Mesendoderm (in vitro differentiated cells): Measurements from ENCODE around the gene CRADD.

Experiments used
- DNase-seq: peaks from one replicate; pipeline ENCODE4 v3.0.0; 2013
- H2AK5ac ChIP-seq: 2 replicates; pipeline ENCODE4 v1.6.1; 2013; ENCODE audit warnings: low read length, inconsistent platforms
- H2BK120ac ChIP-seq: 2 replicates; pipeline ENCODE4 v1.6.1; 2013; ENCODE audit warnings: low read depth, mild to moderate bottlenecking, low read length, moderate library complexity, mixed read lengths
- H2BK15ac ChIP-seq: replicated peaks from 2 replicates; pipeline ENCODE4 v1.6.1; 2013; ENCODE audit warnings: low read depth, mild to moderate bottlenecking, moderate library complexity
- H2BK5ac ChIP-seq: 2 replicates; pipeline ENCODE4 v1.6.1; 2013; ENCODE audit warnings: low read length, inconsistent platforms
- H3K18ac ChIP-seq: 2 replicates; pipeline ENCODE4 v1.6.1; 2013; ENCODE audit warnings: mild to moderate bottlenecking, low read length, mixed read lengths
- H3K23ac ChIP-seq: one replicate; pipeline ENCODE4 v1.6.1; 2013; ENCODE audit warnings: low read length
- H3K27ac ChIP-seq: 2 replicates; pipeline ENCODE4 v1.5.1; 2013; ENCODE audit warnings: low read depth, mild to moderate bottlenecking, inconsistent platforms, low read length, moderate library complexity
- H3K27me3 ChIP-seq: 2 replicates; pipeline ENCODE4 v1.6.1; 2013; ENCODE audit warnings: low read length, control low read depth, mild to moderate bottlenecking, inconsistent platforms; ENCODE audit not compliant: insufficient read depth, poor library complexity
- H3K36me3 ChIP-seq: 2 replicates; pipeline ENCODE4 v1.6.1; 2013; ENCODE audit warnings: low read length, inconsistent platforms; ENCODE audit not compliant: control insufficient read depth, insufficient read depth
- H3K4ac ChIP-seq: one replicate; pipeline ENCODE4 v1.6.1; 2013; ENCODE audit warnings: low read depth, mild to moderate bottlenecking, low read length, moderate library complexity
- H3K4me1 ChIP-seq: 2 replicates; pipeline ENCODE4 v1.6.1; 2013; ENCODE audit warnings: low read depth, low read length, inconsistent platforms; ENCODE audit not compliant: control insufficient read depth
- H3K4me2 ChIP-seq: 2 replicates; pipeline ENCODE4 v1.6.1; 2013; ENCODE audit warnings: low read length
- H3K4me3 ChIP-seq: 2 replicates; pipeline ENCODE4 v1.5.1; 2013; ENCODE audit warnings: mild to moderate bottlenecking, low read length
- H3K56ac ChIP-seq: one replicate; pipeline ENCODE4 v1.6.1; 2013; ENCODE audit warnings: low read length
- H3K79me1 ChIP-seq: 2 replicates; pipeline ENCODE4 v1.6.1; 2013; ENCODE audit warnings: low read length, inconsistent platforms
- H3K79me2 ChIP-seq: 2 replicates; pipeline ENCODE4 v1.6.1; 2013; ENCODE audit warnings: mild to moderate bottlenecking, low read length; ENCODE audit not compliant: control insufficient read depth, insufficient read depth
- H3K9ac ChIP-seq: 2 replicates; pipeline ENCODE4 v1.6.1; 2013; ENCODE audit warnings: low read length, inconsistent platforms
- H4K5ac ChIP-seq: one replicate; pipeline ENCODE4 v1.6.1; 2013; ENCODE audit warnings: low read length
- H4K8ac ChIP-seq: one replicate; pipeline ENCODE4 v1.6.1; 2013; ENCODE audit warnings: low read depth, mild to moderate bottlenecking, control low read depth, low read length, moderate library complexity
- WGBS: extraction: QIAGEN DNeasy Blood & Tissue Kit; methylation state at CpG from one replicate; pipeline ENCODE4 v1.1.7; 2013; ENCODE audit warnings: low lambda C conversion rate, missing lambda C conversion rate; ENCODE audit not compliant: insufficient coverage; ENCODE audit errors: extremely low coverage; 5-methylcytosine and 5-hydroxymethylcytosine counted together

The CRADD gene

DNA sequence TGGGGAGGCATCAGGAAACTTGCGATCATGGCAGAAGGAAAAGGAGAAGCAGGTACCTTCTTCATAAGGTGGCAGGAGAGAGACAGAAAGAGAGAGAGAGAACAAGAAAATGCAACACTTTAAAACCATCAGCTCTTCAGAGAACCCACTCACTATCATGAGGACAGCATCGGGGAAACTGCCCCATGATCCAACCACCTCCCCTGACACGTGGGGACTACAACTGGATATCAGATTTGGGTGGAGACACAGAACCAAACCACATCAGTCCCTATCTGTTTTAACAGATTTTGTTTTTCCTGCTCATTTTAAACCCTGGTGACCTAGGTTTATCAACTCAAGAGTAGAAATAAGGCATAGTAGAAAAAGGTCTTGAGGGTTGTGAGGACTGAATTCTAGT is 261.1 kb downstream of the CRADD start:
- no peak overlapping the region for H3K56ac ChIP-seq
- H3K79me1 ChIP-seq: no peaks in the 10 kb centered on the region
- no peak overlapping the region for H2BK5ac ChIP-seq
- DNase-seq: no peak
- H3K27ac ChIP-seq: no peak overlapping the region
- no peak overlapping the region for H2AK5ac ChIP-seq
- no peaks in the 10 kb centered on the region for H3K27me3 ChIP-seq
- no peak overlapping the region for H2BK120ac ChIP-seq
- no peak overlapping the region for H3K18ac ChIP-seq
- no CpG with 5 or more reads among the region's 3 CpGs for WGBS
- H3K4me2 ChIP-seq: no peak overlapping the region
- H3K4ac ChIP-seq: no peak overlapping the region
- no peak overlapping the region for H4K8ac ChIP-seq
- no peak overlapping the region for H3K23ac ChIP-seq
- no peak overlapping the region for H3K9ac ChIP-seq
- H3K36me3 ChIP-seq: no peaks in the 10 kb centered on the region
- H2BK15ac ChIP-seq: no peak overlapping the region
- H3K79me2 ChIP-seq: no peaks in the 10 kb centered on the region
- H3K4me1 ChIP-seq: no peaks in the 10 kb centered on the region
- no peak overlapping the region for H4K5ac ChIP-seq
- no peak overlapping the region for H3K4me3 ChIP-seq

DNA sequence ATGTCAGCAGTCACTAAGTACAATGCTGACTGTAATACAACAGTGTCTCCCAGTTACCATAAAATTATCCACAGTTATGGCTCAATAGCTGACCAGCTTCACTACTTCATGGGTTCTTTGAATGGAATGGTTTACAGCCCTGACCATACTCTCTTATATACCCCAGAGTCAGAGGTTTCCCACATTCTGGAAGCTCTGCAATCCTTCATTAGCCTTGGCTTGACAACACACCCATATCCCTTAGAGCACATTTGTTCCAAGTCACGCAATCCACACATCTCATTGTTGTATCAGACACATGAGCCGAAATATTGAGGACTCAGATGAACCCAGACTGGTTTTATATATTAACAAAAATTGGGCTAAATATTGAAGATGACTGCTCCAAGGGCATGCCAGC is 261.8 kb downstream of the CRADD start:
- H3K27me3 ChIP-seq: no peaks in the 10 kb centered on the region
- H3K36me3 ChIP-seq: no peaks in the 10 kb centered on the region
- no peak overlapping the region for H3K18ac ChIP-seq
- WGBS: no CpG with 5 or more reads among the region's 2 CpGs
- no peak overlapping the region for H4K8ac ChIP-seq
- no peak for DNase-seq
- H3K4ac ChIP-seq: no peak overlapping the region
- no peak overlapping the region for H2BK5ac ChIP-seq
- H3K9ac ChIP-seq: no peak overlapping the region
- no peak overlapping the region for H3K27ac ChIP-seq
- no peak overlapping the region for H3K4me2 ChIP-seq
- no peak overlapping the region for H3K23ac ChIP-seq
- H2BK15ac ChIP-seq: no peak overlapping the region
- H3K79me2 ChIP-seq: no peaks in the 10 kb centered on the region
- no peaks in the 10 kb centered on the region for H3K79me1 ChIP-seq
- H3K56ac ChIP-seq: no peak overlapping the region
- no peak overlapping the region for H4K5ac ChIP-seq
- H3K4me1 ChIP-seq: no peaks in the 10 kb centered on the region
- no peak overlapping the region for H2AK5ac ChIP-seq
- no peak overlapping the region for H2BK120ac ChIP-seq
- H3K4me3 ChIP-seq: no peak overlapping the region

DNA sequence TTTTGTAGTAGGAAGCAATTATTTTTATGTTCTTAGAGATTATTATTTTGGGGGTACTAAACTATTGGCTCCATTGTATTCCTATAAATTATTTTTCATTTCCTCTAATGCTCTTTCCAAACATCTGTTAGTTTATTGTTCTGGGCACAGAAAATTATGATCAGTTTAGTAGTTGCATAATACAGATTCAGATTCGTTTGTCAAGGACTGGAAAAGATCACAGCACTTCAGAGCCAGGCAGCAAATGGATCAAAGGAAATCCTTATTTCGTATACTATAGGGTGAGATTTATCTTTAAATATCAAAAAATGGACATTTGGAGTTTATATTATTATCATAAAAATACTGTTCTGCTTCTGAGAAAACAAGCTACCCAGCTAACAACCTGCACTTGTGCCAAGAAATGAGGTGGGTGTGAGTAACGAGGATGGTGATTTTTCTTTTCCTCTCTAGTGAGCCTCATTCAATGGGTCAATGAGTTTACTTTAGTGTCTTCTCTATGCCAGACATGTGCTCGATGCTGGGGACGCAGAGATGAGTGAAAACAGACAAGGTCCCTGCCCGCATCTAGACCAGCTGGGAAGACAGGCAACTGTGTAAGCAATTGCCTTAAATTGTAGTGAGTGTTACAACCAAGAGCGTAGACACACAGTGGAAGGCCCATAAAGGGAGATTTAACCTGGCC is 262.6 kb downstream of the CRADD start:
- Histone ChIP-seq H3K36me3 (no peaks in the 10 kb centered on the region), H3K18ac (no peak overlapping the region), H3K23ac (no peak overlapping the region), H3K79me1 (no peaks in the 10 kb centered on the region), H3K56ac (no peak overlapping the region), H3K4me1 (no peaks in the 10 kb centered on the region), H4K8ac (no peak overlapping the region), H3K27me3 (no peaks in the 10 kb centered on the region), H4K5ac (no peak overlapping the region), H3K4me2 (no peak overlapping the region), H2BK15ac (no peak overlapping the region), H3K4ac (no peak overlapping the region), H2BK120ac (no peak overlapping the region), H2BK5ac (no peak overlapping the region), H3K27ac (no peak overlapping the region), H3K9ac (no peak overlapping the region), H2AK5ac (no peak overlapping the region), H3K79me2 (no peaks in the 10 kb centered on the region), H3K4me3 (no peak overlapping the region)
- WGBS: no CpG with 5 or more reads among the region's 7 CpGs
- DNase-seq: no peak

DNA sequence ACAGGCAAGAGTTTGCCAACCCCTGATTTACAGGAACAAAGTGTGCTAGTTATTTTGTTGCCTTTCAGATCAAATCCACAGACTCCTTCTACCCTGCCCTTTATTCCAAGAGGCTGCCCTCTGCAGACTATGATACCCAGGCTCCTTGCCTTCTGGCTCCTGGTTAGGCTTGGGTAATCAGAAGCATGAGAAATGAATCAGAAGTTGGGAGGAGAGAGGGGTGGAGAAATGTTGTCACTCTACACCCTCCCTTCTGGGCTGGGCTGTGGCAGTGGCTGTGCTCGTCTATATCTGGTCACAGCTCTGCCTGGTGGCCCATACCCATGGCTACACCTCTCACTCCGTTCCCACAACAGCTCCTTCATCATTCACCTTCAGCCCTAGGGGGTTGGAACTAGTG is 266.6 kb downstream of the CRADD start:
- no peaks in the 10 kb centered on the region for H3K36me3 ChIP-seq
- DNase-seq: peak; percentile 37

GRCh38 chr12:93944201-93944600 is 267.0 kb downstream of the CRADD start:
- H3K27me3 ChIP-seq: no peaks in the 10 kb centered on the region
- no peak overlapping the region for H3K18ac ChIP-seq
- H3K4me3 ChIP-seq: no peak overlapping the region
- no peaks in the 10 kb centered on the region for H3K36me3 ChIP-seq
- WGBS: no CpG with 5 or more reads among the region's 8 CpGs
- H3K9ac ChIP-seq: no peak overlapping the region
- H2BK15ac ChIP-seq: no peak overlapping the region
- no peak overlapping the region for H4K8ac ChIP-seq
- H3K56ac ChIP-seq: no peak overlapping the region
- H3K4ac ChIP-seq: no peak overlapping the region
- no peaks in the 10 kb centered on the region for H3K79me2 ChIP-seq
- H4K5ac ChIP-seq: no peak overlapping the region
- H3K4me1 ChIP-seq: peaks cover 5% of the 10 kb centered on the region
- DNase-seq: no peak
- no peak overlapping the region for H2BK5ac ChIP-seq
- no peak overlapping the region for H3K27ac ChIP-seq
- H2AK5ac ChIP-seq: no peak overlapping the region
- H3K79me1 ChIP-seq: no peaks in the 10 kb centered on the region
- no peak overlapping the region for H3K23ac ChIP-seq
- H2BK120ac ChIP-seq: no peak overlapping the region
- no peak overlapping the region for H3K4me2 ChIP-seq

More for the DNA sequence above, 266.6 kb downstream of the CRADD start:
- H3K79me2 ChIP-seq: no peaks in the 10 kb centered on the region
- no peak overlapping the region for H4K5ac ChIP-seq
- H3K23ac ChIP-seq: no peak overlapping the region
- no peak overlapping the region for H3K4me2 ChIP-seq
- H2BK5ac ChIP-seq: no peak overlapping the region
- H2BK120ac ChIP-seq: no peak overlapping the region
- WGBS: no CpG with 5 or more reads among the region's 2 CpGs
- H2BK15ac ChIP-seq: no peak overlapping the region
- H2AK5ac ChIP-seq: no peak overlapping the region
- H3K27me3 ChIP-seq: no peaks in the 10 kb centered on the region
- H3K9ac ChIP-seq: no peak overlapping the region
- H3K27ac ChIP-seq: no peak overlapping the region
- peaks cover 5% of the 10 kb centered on the region for H3K4me1 ChIP-seq
- H3K4ac ChIP-seq: no peak overlapping the region
- H3K18ac ChIP-seq: no peak overlapping the region
- H3K4me3 ChIP-seq: no peak overlapping the region
- no peak overlapping the region for H4K8ac ChIP-seq
- no peaks in the 10 kb centered on the region for H3K79me1 ChIP-seq
- H3K56ac ChIP-seq: no peak overlapping the region
